Measurements from ENCODE around the gene PLSCR2.
"Not testable (repeated sequence)": the region's sequence is repeated elsewhere in the genome, so short reads cannot be mapped to it uniquely, and the experiment has no call there.

The PLSCR2 gene

DNA sequence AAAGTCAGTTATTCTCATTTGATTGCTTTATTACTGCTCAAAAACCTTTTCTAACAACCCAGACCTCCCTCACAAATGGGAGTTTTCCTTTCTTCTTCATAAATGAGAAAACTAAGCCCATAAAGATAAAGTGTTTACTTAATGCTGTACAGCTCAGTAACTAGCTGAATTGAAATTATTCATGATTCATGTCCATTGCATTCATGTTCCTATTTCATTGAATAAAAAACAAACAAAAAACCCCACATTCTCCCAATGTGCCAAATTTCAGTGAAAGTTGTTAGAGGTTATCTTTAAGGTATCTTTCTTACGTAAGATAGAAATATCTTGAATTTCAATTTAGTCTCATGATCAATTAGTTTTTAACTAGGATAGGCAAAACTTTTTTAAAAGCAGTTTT is 2.8 kb downstream of the PLSCR2 start:
- Mint-ChIP-seq H3K4me3 (no peak overlapping the region), H3K4me1 (ENCODE audit: low read depth) (peaks cover 7% of the 10 kb centered on the region), H3K9me3 (no peaks in the 10 kb centered on the region), H3K27ac (no peak overlapping the region), H3K36me3 (ENCODE audit: low read depth) (no peaks in the 10 kb centered on the region), H3K27me3 (no peaks in the 10 kb centered on the region)

GRCh38 chr3:146465693-146466465 is 3.5 kb downstream of the PLSCR2 start:
- Mint-ChIP-seq H3K9me3 (no peaks in the 10 kb centered on the region), H3K36me3 (ENCODE audit: low read depth) (no peaks in the 10 kb centered on the region), H3K4me3 (no peak overlapping the region), H3K27me3 (no peaks in the 10 kb centered on the region), H3K4me1 (ENCODE audit: low read depth) (peaks cover 7% of the 10 kb centered on the region), H3K27ac (no peak overlapping the region)

DNA sequence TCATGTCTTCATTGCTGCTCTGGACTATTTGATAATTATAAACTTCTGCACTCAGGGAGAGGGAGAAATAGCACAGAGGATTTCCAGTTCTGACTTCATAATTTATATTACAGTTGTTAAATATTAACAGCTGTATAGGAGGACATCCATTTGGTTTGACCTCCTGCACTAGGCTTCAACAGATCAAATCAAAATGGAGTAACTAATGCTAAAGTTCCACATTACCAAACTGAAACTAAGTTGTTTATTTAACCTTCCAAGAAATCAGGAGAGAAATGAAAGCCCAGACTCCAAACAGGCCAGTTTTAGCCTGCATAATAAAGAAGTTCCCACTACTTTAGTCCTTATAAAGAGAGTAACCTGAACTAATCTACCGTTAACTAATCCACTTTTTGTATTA is 4.6 kb downstream of the PLSCR2 start:
- Mint-ChIP-seq H3K9me3 (no peaks in the 10 kb centered on the region), H3K27ac (no peak overlapping the region), H3K36me3 (ENCODE audit: low read depth) (no peaks in the 10 kb centered on the region), H3K4me1 (ENCODE audit: low read depth) (peaks cover 7% of the 10 kb centered on the region), H3K27me3 (no peaks in the 10 kb centered on the region), H3K4me3 (no peak overlapping the region)

- peaks cover 7% of the 10 kb centered on the region for H3K4me1 Mint-ChIP-seq (ENCODE audit: low read depth)
- no peak overlapping the region for H3K27ac Mint-ChIP-seq
- no peaks in the 10 kb centered on the region for H3K9me3 Mint-ChIP-seq
- H3K4me3 Mint-ChIP-seq = no peak overlapping the region
- no peaks in the 10 kb centered on the region for H3K27me3 Mint-ChIP-seq
- H3K36me3 Mint-ChIP-seq (ENCODE audit: low read depth) = no peaks in the 10 kb centered on the region
Observed at GRCh38 chr3:146464005-146464595, 5.3 kb downstream of the PLSCR2 start.

DNA sequence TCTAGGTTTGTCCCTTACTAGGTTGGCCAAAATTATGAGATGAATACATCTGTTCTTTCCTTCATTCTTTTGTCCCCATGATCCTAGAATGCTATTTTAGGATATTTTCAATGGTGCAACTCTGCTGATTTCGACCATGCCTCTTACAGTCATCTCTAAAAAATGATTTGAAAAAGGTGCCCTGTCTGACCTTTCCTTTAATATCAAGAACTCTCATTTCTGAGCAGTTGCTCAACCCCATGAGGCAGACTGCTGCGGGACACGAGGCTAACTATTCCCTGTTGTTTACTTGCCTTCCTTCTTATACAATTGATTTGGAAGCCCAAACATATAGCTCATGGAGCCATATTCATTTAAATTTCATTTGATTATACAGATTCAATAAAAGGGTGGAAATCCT is 14.6 kb downstream of the PLSCR2 start:
- Mint-ChIP-seq H3K27ac (no peak overlapping the region), H3K27me3 (no peaks in the 10 kb centered on the region), H3K36me3 (ENCODE audit: low read depth) (no peaks in the 10 kb centered on the region), H3K4me3 (no peak overlapping the region), H3K9me3 (no peaks in the 10 kb centered on the region), H3K4me1 (ENCODE audit: low read depth) (no peaks in the 10 kb centered on the region)

DNA sequence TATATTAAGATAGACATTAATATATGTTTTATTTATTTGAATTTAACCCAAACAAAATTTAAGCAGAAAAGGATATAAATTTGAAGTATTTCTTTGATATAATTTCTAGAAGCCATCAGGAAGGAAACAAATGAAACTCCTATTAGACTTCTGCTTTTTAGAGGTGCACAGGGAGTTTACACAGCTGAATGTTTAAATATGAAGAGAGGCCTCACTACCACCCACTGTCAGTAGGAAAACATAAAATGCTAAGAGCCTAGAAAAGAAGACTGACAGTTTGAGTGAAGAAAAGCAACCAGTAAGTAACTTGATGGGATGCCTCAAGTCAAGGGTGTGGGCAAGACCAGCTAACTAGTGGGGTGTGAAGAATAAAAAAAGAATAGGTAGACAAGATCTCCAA is 19.7 kb downstream of the PLSCR2 start:
- Mint-ChIP-seq H3K27me3 (peaks cover 2% of the 10 kb centered on the region), H3K4me1 (ENCODE audit: low read depth) (no peaks in the 10 kb centered on the region), H3K9me3 (peaks cover 2% of the 10 kb centered on the region), H3K4me3 (no peak overlapping the region), H3K36me3 (ENCODE audit: low read depth) (no peaks in the 10 kb centered on the region), H3K27ac (no peak overlapping the region)

- Mint-ChIP-seq H3K4me3 (no peak overlapping the region), H3K27me3 (peaks cover 4% of the 10 kb centered on the region), H3K36me3 (ENCODE audit: low read depth) (no peaks in the 10 kb centered on the region), H3K27ac (no peak overlapping the region), H3K9me3 (peaks cover 3% of the 10 kb centered on the region), H3K4me1 (ENCODE audit: low read depth) (no peaks in the 10 kb centered on the region)
Observed at GRCh38 chr3:146449076-146449475, 20.3 kb downstream of the PLSCR2 start.

- no peak overlapping the region for H3K4me3 Mint-ChIP-seq
- H3K27ac Mint-ChIP-seq = no peak overlapping the region
- peaks cover 3% of the 10 kb centered on the region for H3K9me3 Mint-ChIP-seq
- H3K36me3 Mint-ChIP-seq (ENCODE audit: low read depth) = no peaks in the 10 kb centered on the region
- H3K4me1 Mint-ChIP-seq (ENCODE audit: low read depth) = no peaks in the 10 kb centered on the region
- peaks cover 4% of the 10 kb centered on the region for H3K27me3 Mint-ChIP-seq
Observed at GRCh38 chr3:146446026-146446425, 23.3 kb downstream of the PLSCR2 start.

DNA sequence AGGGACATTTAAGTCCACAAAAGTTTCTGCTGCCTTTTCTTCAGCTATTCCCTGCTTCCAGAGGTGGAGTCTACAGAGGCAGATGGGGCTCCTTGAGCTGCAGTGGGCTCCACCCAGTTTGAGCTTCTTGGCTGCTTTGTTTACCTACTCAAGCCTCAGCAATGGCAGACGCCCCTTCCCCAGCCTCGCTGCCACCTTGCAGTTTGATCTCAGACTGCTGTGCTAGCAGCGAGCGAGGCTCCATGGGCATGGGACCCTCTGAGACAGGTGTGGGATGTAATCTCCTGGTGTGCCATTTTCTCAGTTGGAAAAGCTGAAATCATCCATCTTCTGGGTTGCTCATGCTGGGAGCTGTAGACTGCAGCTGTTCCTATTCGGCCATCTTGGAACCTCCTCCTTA is 29.1 kb downstream of the PLSCR2 start:
- not testable (repeated sequence) for H3K27me3 Mint-ChIP-seq; H3K9me3 Mint-ChIP-seq; H3K27ac Mint-ChIP-seq; H3K36me3 Mint-ChIP-seq (ENCODE audit: low read depth); H3K4me1 Mint-ChIP-seq (ENCODE audit: low read depth); H3K4me3 Mint-ChIP-seq

GRCh38 chr3:146432066-146432465 is 37.3 kb downstream of the PLSCR2 start:
- H3K27me3 Mint-ChIP-seq = no peaks in the 10 kb centered on the region
- no peak overlapping the region for H3K4me3 Mint-ChIP-seq
- no peaks in the 10 kb centered on the region for H3K36me3 Mint-ChIP-seq (ENCODE audit: low read depth)
- no peaks in the 10 kb centered on the region for H3K4me1 Mint-ChIP-seq (ENCODE audit: low read depth)
- H3K9me3 Mint-ChIP-seq = peaks cover 6% of the 10 kb centered on the region
- no peak overlapping the region for H3K27ac Mint-ChIP-seq

- Mint-ChIP-seq H3K4me1 (ENCODE audit: low read depth) (no peaks in the 10 kb centered on the region), H3K9me3 (peaks cover 6% of the 10 kb centered on the region), H3K27ac (no peak overlapping the region), H3K4me3 (no peak overlapping the region), H3K27me3 (no peaks in the 10 kb centered on the region), H3K36me3 (ENCODE audit: low read depth) (no peaks in the 10 kb centered on the region)
Observed at GRCh38 chr3:146431240-146431639, 38.1 kb downstream of the PLSCR2 start.

GRCh38 chr3:146425341-146425740 is 44.0 kb downstream of the PLSCR2 start:
- Mint-ChIP-seq H3K27me3 (peaks cover 4% of the 10 kb centered on the region), H3K4me3 (no peak overlapping the region), H3K36me3 (ENCODE audit: low read depth) (no peaks in the 10 kb centered on the region), H3K27ac (no peak overlapping the region), H3K9me3 (peaks cover 6% of the 10 kb centered on the region), H3K4me1 (ENCODE audit: low read depth) (no peaks in the 10 kb centered on the region)

DNA sequence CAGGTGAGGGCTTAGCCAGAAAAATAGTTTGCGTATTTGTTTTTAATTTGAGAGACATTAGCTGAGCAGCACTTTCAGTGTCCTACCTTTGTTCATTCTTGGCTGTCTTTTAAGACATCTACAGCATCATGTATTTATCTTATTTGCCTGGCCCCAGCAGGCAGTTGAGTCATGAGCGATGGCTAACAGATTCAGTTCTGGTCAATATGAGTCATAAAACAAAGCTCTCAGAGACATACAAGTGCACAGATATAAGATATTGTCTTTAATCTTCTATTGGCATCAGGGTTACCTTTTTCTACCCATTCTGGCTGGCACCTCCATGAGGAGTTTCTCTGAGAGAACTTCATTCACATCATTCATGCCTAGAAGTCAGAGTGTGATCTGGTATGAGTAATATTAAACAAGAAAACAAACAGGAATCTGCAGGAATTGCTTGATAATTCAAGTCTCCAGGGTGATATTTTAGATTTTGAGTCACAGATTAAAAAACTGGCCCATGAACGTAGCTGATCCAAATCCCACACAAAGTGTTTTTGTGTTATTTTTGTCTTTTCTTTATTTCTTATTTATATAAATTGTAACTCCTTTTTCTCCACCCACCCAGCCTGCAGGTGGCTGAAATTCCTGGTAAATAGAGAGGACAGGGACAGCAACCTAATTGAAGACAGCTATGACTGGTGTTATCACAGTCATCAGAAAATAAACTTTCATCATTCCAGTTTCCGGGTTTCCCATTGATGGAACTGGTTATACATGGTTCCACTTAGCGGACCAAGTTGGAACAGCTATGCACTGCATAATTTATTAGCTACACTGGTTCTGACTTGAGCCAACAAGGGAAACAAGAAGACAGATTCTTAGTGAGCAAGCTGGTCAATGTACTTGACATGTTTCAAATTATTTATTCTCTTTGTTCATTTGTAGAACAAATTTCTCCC is 47.3 kb downstream of the PLSCR2 start:
- Mint-ChIP-seq H3K27ac (no peak overlapping the region), H3K27me3 (peaks cover 4% of the 10 kb centered on the region), H3K4me3 (no peak overlapping the region), H3K4me1 (ENCODE audit: low read depth) (no peaks in the 10 kb centered on the region), H3K36me3 (ENCODE audit: low read depth) (no peaks in the 10 kb centered on the region), H3K9me3 (no peaks in the 10 kb centered on the region)

DNA sequence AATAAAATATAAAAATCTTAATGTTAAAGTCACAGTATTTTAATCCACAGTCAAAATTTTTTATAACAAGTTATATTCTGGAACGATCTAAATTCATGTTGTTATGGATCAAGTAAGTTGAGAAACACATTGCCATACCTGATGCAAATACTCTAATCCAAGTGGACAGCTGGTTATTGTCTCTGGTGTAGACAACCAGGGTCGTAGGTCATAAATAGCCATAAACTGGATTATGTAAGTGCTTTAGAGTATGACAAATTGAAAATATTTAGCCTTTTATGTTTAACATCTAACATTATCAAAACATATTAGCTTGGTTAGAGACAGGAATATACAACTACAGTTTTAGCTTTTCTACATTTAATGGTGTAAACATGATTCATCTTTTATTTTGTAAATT is 53.0 kb downstream of the PLSCR2 start:
- H3K4me1 Mint-ChIP-seq (ENCODE audit: low read depth) = no peaks in the 10 kb centered on the region
- H3K36me3 Mint-ChIP-seq (ENCODE audit: low read depth) = no peaks in the 10 kb centered on the region
- H3K4me3 Mint-ChIP-seq = no peak overlapping the region
- H3K27me3 Mint-ChIP-seq = no peaks in the 10 kb centered on the region
- no peak overlapping the region for H3K27ac Mint-ChIP-seq
- peaks cover 10% of the 10 kb centered on the region for H3K9me3 Mint-ChIP-seq

- Mint-ChIP-seq H3K4me1 (ENCODE audit: low read depth) (no peaks in the 10 kb centered on the region), H3K4me3 (no peak overlapping the region), H3K27ac (no peak overlapping the region), H3K27me3 (no peaks in the 10 kb centered on the region), H3K36me3 (ENCODE audit: low read depth) (no peaks in the 10 kb centered on the region), H3K9me3 (peaks cover 10% of the 10 kb centered on the region)
Observed at GRCh38 chr3:146414010-146414409, 55.4 kb downstream of the PLSCR2 start.
